A673 (cell line): ENCODE measurements around the gene PRR33. TPM values are rescaled to one million over a fixed set of nuclear protein-coding genes. Genes with fewer than 3 reads are reported as not detected.

Experiments used
- BruUV-seq: library from RNA; stranded (reverse); fragments of 400-500 nt; replicated peaks from 2 replicates; lab custom pipeline; 2021; lab: Mats Ljungman, UMichigan
- CTCF ChIA-PET: fragments of 300-600 bp; sonication (Branson Sonifier 250); formaldehyde crosslinking; loops from one replicate; lab custom pipeline; 2022; ENCODE audit warnings: antibody characterized with exemption; lab: Charles Lee
- POLR2A ChIA-PET: fragments of 300-600 bp; sonication (Branson Sonifier 250); formaldehyde crosslinking; loops from one replicate; lab custom pipeline; 2022; ENCODE audit warnings: antibody characterized with exemption; ENCODE audit not compliant: low non-redundant PET; lab: Charles Lee
- DNase-seq: peaks from one replicate; pipeline ENCODE4 v3.0.0-alpha.2; 2015; ENCODE audit warnings: low spot score
- H3K27ac ChIP-seq: fragments of 200-600 bp; sonication (generic); 2 replicates; pipeline ENCODE4 v1.5.1; 2016; ENCODE audit warnings: mixed run types, low read depth, mild to moderate bottlenecking, mixed read lengths, antibody characterized with exemption, low read length; ENCODE audit not compliant: poor library complexity, severe bottlenecking
- H3K27me3 ChIP-seq: fragments of 200-600 bp; sonication (generic); replicated peaks from 2 replicates; pipeline ENCODE4 v1.6.1; 2017; ENCODE audit warnings: mixed run types, low read depth, mild to moderate bottlenecking, mixed read lengths, antibody characterized with exemption, low read length; ENCODE audit not compliant: insufficient read depth, poor library complexity
- H3K36me3 ChIP-seq: fragments of 200-600 bp; sonication (generic); 2 replicates; pipeline ENCODE4 v1.6.1; 2016; ENCODE audit warnings: mixed run types, mild to moderate bottlenecking, mixed read lengths, antibody characterized with exemption, low read length; ENCODE audit not compliant: insufficient read depth, poor library complexity, severe bottlenecking
- H3K4me1 ChIP-seq: fragments of 200-600 bp; sonication (generic); 2 replicates; pipeline ENCODE4 v1.6.1; 2017; ENCODE audit warnings: mixed run types, mild to moderate bottlenecking, mixed read lengths, antibody characterized with exemption, low read length; ENCODE audit not compliant: insufficient read depth, poor library complexity, severe bottlenecking
- H3K4me3 ChIP-seq: fragments of 200-600 bp; sonication (generic); 2 replicates; pipeline ENCODE4 v1.5.1; 2016; ENCODE audit warnings: low read depth, mixed run types, mild to moderate bottlenecking, mixed read lengths, low read length; ENCODE audit not compliant: poor library complexity, severe bottlenecking
- H3K9me3 ChIP-seq: fragments of 200-600 bp; sonication (generic); 2 replicates; pipeline ENCODE4 v1.6.1; 2016; ENCODE audit warnings: mixed run types, low read depth, mild to moderate bottlenecking, mixed read lengths, antibody characterized with exemption, low read length; ENCODE audit not compliant: poor library complexity, severe bottlenecking
- EZH2 ChIP-seq: fragments of 200-600 bp; sonication (generic); IDR thresholded peaks from 2 replicates; pipeline ENCODE4 v1.6.1; 2017; ENCODE audit warnings: borderline replicate concordance, low read depth, mild to moderate bottlenecking, mixed read lengths, antibody characterized with exemption, low read length; ENCODE audit not compliant: poor library complexity, severe bottlenecking
- intact Hi-C: fragments of 100-400 bp; cut with micrococcal nuclease; formaldehyde crosslinking; loops from one replicate; pipeline ENCODE4 v1.10.0; 2022; ENCODE audit not compliant: unreplicated experiment
- total RNA-seq: library from RNA; stranded (reverse); gene quantifications from 2 replicates; pipeline ENCODE4 v1.2.3, GENCODE V29; 2021
- TF ChIP-seq, protein P1 (sequence below): fragments of 300-800, 200-600 bp; sonication (generic); conservative IDR thresholded peaks from 2 replicates; pipeline ENCODE4 v1.5.1; 2017; ENCODE audit warnings: low read depth, mild to moderate bottlenecking, antibody characterized with exemption, low read length, moderate library complexity, mixed read lengths

The PRR33 gene
- total RNA-seq, 1 experiment from 2014 or later: not detected

GRCh38 chr11:1909524-1909923 is 17.8 kb upstream of the PRR33 start:
- CTCF ChIA-PET: no interaction called here
- intact Hi-C loops: no loop called here
- no TSS peak for BruUV-seq
- Histone ChIP-seq H3K36me3 (no peaks in the 10 kb centered on the region), H3K27me3 (no peaks in the 10 kb centered on the region), H3K9me3 (no peaks in the 10 kb centered on the region), H3K27ac (no peak overlapping the region), H3K4me1 (no peaks in the 10 kb centered on the region), H3K4me3 (no peak overlapping the region)
- DNase-seq: no peak
- POLR2A ChIA-PET: no interaction called here
- no peak for TF ChIP-seq EZH2
- TF ChIP-seq, protein P1, sequence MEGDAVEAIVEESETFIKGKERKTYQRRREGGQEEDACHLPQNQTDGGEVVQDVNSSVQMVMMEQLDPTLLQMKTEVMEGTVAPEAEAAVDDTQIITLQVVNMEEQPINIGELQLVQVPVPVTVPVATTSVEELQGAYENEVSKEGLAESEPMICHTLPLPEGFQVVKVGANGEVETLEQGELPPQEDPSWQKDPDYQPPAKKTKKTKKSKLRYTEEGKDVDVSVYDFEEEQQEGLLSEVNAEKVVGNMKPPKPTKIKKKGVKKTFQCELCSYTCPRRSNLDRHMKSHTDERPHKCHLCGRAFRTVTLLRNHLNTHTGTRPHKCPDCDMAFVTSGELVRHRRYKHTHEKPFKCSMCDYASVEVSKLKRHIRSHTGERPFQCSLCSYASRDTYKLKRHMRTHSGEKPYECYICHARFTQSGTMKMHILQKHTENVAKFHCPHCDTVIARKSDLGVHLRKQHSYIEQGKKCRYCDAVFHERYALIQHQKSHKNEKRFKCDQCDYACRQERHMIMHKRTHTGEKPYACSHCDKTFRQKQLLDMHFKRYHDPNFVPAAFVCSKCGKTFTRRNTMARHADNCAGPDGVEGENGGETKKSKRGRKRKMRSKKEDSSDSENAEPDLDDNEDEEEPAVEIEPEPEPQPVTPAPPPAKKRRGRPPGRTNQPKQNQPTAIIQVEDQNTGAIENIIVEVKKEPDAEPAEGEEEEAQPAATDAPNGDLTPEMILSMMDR: no peak

DNA sequence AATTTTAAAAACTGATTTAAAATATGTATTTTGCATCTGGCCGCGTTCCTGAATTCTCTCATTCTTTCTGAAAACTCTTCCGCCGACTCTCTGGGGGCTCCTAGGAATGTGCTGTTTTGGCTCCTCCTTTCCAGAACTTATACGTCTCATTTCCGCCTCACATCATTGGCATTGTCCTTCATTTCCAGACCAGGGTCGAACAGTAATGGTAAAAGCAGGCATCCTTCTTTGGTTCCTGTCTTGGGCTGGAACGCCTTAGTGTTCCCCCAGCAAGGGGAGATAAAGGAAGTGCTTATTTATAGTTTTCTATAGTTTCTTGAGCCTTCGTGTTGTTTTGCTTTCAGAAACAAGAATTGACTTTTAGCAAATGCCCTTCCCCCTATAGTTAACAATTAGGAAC is 16.9 kb upstream of the PRR33 start:
- TF ChIP-seq, protein P1: no peak
- TF ChIP-seq EZH2: no peak
- ChIA-PET POLR2A (interaction anchor here (0.6 kb wide), 1 partner anchor 14 kb away, joined by 5 read pairs; no protein-coding TSS in a partner anchor), CTCF (no interaction called here)
- BruUV-seq: no TSS peak
- no peaks in the 10 kb centered on the region for H3K9me3 ChIP-seq
- H3K27me3 ChIP-seq: no peaks in the 10 kb centered on the region
- no peak for DNase-seq
- no peaks in the 10 kb centered on the region for H3K4me1 ChIP-seq
- H3K4me3 ChIP-seq: no peak overlapping the region
- H3K27ac ChIP-seq: peak overlapping the region; percentile 23
- intact Hi-C loops: no loop called here
- H3K36me3 ChIP-seq: no peaks in the 10 kb centered on the region

- no TSS peak for BruUV-seq
- no peaks in the 10 kb centered on the region for H3K27me3 ChIP-seq
- POLR2A ChIA-PET: no interaction called here
- H3K27ac ChIP-seq: no peak overlapping the region
- no peak for DNase-seq
- no peak for TF ChIP-seq EZH2
- TF ChIP-seq, protein P1: no peak
- no peaks in the 10 kb centered on the region for H3K9me3 ChIP-seq
- H3K4me3 ChIP-seq: no peak overlapping the region
- intact Hi-C loops: no loop called here
- no peaks in the 10 kb centered on the region for H3K4me1 ChIP-seq
- no peaks in the 10 kb centered on the region for H3K36me3 ChIP-seq
- CTCF ChIA-PET: no interaction called here
Measured at GRCh38 chr11:1906611-1907423, 15.1 kb upstream of the PRR33 start.
